Osteoblast (primary cell): ENCODE measurements around the gene SYPL2. TPM values are rescaled to one million over a fixed set of nuclear protein-coding genes. Genes with fewer than 3 reads are reported as not detected.
A peak's percentile ranks its signal among the peaks of the same experiment; 100 is the strongest.

ENCODE experiments used
- DNase-seq: peaks from one replicate; pipeline ENCODE4 v3.0.0; 2011; ENCODE audit warnings: low spot score, mixed read lengths; ENCODE audit not compliant: insufficient read length; ENCODE audit errors: missing footprints
- H2AFZ ChIP-seq: 2 replicates; pipeline ENCODE4 v1.6.0; 2011; ENCODE audit warnings: mild to moderate bottlenecking, low read length
- H3K27ac ChIP-seq: 2 replicates; pipeline ENCODE4 v1.5.1; 2011; ENCODE audit warnings: mild to moderate bottlenecking, low read depth, low read length, moderate library complexity
- H3K27me3 ChIP-seq: 2 replicates; pipeline ENCODE4 v1.6.0; 2012; ENCODE audit warnings: mild to moderate bottlenecking, control low read depth, inconsistent platforms, low read length, moderate library complexity; ENCODE audit not compliant: insufficient read depth
- H3K36me3 ChIP-seq: 2 replicates; pipeline ENCODE4 v1.5.1; 2011; ENCODE audit warnings: mild to moderate bottlenecking, low read length, control low read depth, moderate library complexity; ENCODE audit not compliant: insufficient read depth
- H3K4me1 ChIP-seq: 2 replicates; pipeline ENCODE4 v1.5.1; 2011; ENCODE audit warnings: mild to moderate bottlenecking, low read length, control low read depth, moderate library complexity; ENCODE audit not compliant: insufficient read depth
- H3K4me2 ChIP-seq: 2 replicates; pipeline ENCODE4 v1.6.0; 2011; ENCODE audit warnings: mild to moderate bottlenecking, low read length; ENCODE audit not compliant: insufficient read depth
- H3K4me3 ChIP-seq: fragments of 200-600 bp; sonication (generic); 3 replicates; pipeline ENCODE4 v1.5.1; 2012; ENCODE audit warnings: mild to moderate bottlenecking, low read length, inconsistent platforms; ENCODE audit not compliant: insufficient read depth
- H3K79me2 ChIP-seq: 2 replicates; pipeline ENCODE4 v1.6.0; 2012; ENCODE audit warnings: mild to moderate bottlenecking, low read length, control low read depth, inconsistent platforms; ENCODE audit not compliant: insufficient read depth
- H3K9me3 ChIP-seq: 2 replicates; pipeline ENCODE4 v1.5.1; 2011; ENCODE audit warnings: low read depth, low read length, control low read depth
- H4K20me1 ChIP-seq: 2 replicates; pipeline ENCODE4 v1.6.0; 2012; ENCODE audit warnings: mild to moderate bottlenecking, low read length, control low read depth; ENCODE audit not compliant: insufficient read depth
- total RNA-seq: library from RNA; depleted of rRNA; stranded (reverse); fragments of >200 nt; gene quantifications from 2 replicates; pipeline ENCODE4 v1.2.3, GENCODE V29; 2012
- TF ChIP-seq, protein P1 (sequence below): IDR thresholded peaks from 2 replicates; pipeline ENCODE4 v1.5.1; 2011; ENCODE audit warnings: mild to moderate bottlenecking, low read depth, low read length, moderate library complexity; ENCODE audit errors: extremely low read depth

SYPL2 gene
- total RNA-seq, 1 donor, result 1.8 TPM

DNA sequence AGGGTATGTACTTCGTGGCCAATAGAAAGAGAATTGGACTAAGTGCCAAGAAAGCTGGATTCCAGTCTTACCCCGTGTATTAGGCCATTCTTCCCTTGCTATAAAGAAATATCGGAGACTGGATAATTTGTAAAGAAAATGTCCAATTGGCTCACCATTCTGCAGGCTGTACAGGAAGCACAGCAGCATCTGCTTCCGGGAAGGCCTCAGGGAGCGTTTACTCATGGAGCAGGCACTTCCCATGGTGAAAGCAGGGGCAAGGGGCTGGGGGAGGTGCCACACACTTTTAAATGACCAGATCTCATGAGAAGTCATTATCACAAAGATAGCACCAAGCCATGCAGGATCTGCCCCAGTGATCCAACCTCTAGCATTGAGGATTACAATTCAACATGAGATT lies 51.0 kb downstream of the SYPL2 start:
- Histone ChIP-seq H3K27me3 (peaks cover 18% of the 10 kb centered on the region), H3K27ac (no peak overlapping the region), H3K4me3 (no peak overlapping the region), H3K79me2 (no peaks in the 10 kb centered on the region), H4K20me1 (no peaks in the 10 kb centered on the region), H3K9me3 (no peaks in the 10 kb centered on the region), H3K36me3 (no peaks in the 10 kb centered on the region), H3K4me2 (no peak overlapping the region), H3K4me1 (no peaks in the 10 kb centered on the region), H2AFZ (no peak overlapping the region)
- DNase-seq, result peak; percentile 53
- TF ChIP-seq, protein P1, sequence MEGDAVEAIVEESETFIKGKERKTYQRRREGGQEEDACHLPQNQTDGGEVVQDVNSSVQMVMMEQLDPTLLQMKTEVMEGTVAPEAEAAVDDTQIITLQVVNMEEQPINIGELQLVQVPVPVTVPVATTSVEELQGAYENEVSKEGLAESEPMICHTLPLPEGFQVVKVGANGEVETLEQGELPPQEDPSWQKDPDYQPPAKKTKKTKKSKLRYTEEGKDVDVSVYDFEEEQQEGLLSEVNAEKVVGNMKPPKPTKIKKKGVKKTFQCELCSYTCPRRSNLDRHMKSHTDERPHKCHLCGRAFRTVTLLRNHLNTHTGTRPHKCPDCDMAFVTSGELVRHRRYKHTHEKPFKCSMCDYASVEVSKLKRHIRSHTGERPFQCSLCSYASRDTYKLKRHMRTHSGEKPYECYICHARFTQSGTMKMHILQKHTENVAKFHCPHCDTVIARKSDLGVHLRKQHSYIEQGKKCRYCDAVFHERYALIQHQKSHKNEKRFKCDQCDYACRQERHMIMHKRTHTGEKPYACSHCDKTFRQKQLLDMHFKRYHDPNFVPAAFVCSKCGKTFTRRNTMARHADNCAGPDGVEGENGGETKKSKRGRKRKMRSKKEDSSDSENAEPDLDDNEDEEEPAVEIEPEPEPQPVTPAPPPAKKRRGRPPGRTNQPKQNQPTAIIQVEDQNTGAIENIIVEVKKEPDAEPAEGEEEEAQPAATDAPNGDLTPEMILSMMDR, result no peak

DNA sequence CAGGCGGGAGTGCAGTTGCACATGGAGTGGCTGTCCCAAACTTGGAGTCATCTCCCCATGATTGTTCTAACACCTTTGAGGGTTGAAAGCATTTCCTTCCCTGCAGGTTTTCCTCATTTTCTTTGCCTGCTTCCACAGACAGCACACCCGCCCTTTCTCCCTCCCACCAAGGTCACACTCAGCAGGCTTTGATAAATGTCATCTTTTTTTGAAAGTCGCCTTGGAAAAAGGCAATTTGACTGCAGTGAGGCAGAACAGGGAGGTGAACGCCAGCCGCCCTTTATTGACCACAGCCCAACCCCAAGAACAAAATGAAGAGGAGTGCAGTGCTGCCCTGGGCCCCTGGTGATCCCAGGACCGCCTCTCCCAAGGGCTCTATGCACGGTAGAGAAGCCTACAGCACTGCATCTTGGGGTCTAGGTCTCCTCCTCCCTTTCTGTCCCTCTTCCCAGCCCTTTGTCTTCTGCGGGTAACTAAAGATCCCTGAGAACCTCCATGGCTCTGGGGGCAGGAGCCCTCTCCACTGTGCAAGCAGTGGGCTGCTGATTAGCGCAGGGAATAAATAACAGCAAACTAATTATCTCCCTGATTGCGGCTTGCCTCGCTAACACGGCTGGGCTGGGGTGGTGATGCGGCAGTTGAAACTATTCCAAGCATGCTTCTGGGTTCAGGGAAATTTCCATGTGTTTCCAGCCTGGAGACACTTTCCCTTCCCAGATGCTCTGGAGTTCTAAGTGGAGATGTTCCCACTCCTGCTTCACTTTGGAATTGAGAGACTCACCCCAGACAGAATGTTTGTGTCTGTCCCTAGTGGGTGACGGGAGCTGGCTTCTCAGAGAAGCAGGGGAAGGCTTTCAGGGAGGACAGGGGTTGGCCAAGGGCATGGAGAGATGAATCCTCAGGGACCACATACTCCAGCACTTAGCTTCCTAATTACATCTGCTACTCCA lies 54.9 kb downstream of the SYPL2 start:
- DNase-seq, result peak; percentile 58
- no peaks in the 10 kb centered on the region for H4K20me1 ChIP-seq
- no peaks in the 10 kb centered on the region for H3K36me3 ChIP-seq
- no peaks in the 10 kb centered on the region for H3K79me2 ChIP-seq
- H3K4me2 ChIP-seq, result no peak overlapping the region
- no peaks in the 10 kb centered on the region for H3K4me1 ChIP-seq
- H2AFZ ChIP-seq, result no peak overlapping the region
- no peaks in the 10 kb centered on the region for H3K9me3 ChIP-seq
- no peak overlapping the region for H3K27ac ChIP-seq
- no peak overlapping the region for H3K4me3 ChIP-seq
- peaks cover 20% of the 10 kb centered on the region for H3K27me3 ChIP-seq
- TF ChIP-seq, protein P1, result no peak

DNA sequence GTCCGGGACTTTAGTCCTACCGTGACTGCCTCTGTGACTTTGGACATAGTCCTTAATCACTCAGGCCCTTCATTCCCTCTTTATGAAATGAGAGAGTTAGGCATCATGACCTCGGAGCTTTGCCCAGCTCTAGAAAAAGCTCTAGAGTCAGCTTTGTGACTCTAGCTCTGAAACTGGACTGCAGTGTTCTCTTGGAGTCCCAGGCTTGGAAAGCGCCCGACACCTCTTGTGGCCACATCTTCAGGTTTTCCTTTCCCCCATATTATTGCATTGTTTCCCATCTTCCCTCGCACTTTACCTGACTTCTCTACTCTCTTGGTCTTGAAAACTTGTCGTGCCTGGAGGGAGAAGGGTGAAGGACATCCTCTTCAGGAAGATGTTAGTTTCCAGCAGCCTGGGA lies 55.7 kb downstream of the SYPL2 start:
- no peak overlapping the region for H3K4me3 ChIP-seq
- H3K27me3 ChIP-seq, result peaks cover 20% of the 10 kb centered on the region
- no peaks in the 10 kb centered on the region for H3K9me3 ChIP-seq
- H3K4me2 ChIP-seq, result no peak overlapping the region
- DNase-seq, result no peak
- no peaks in the 10 kb centered on the region for H3K79me2 ChIP-seq
- H3K36me3 ChIP-seq, result no peaks in the 10 kb centered on the region
- H2AFZ ChIP-seq, result no peak overlapping the region
- H3K27ac ChIP-seq, result no peak overlapping the region
- TF ChIP-seq, protein P1, result no peak
- no peaks in the 10 kb centered on the region for H4K20me1 ChIP-seq
- no peaks in the 10 kb centered on the region for H3K4me1 ChIP-seq

DNA sequence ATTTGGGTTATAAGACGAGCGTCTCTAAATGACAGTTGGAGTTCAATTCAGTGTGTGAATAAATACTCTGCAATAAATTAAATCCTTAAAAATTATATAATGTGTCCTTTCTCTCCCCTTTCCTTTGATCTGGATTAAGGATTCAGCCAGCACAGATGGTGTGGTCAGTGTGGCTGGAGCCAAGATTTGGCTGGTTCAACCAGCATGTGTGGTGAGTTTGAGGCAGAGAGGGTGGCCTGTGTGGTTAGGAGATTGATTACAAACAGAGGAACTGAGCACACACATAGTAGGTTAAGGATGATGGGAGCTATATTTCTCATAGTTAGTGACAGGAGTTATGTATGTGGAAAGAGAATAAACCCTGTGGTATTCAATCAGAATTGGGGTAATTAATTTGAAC lies 57.4 kb downstream of the SYPL2 start:
- Histone ChIP-seq H3K4me1 (no peaks in the 10 kb centered on the region), H3K79me2 (no peaks in the 10 kb centered on the region), H3K9me3 (no peaks in the 10 kb centered on the region), H2AFZ (no peak overlapping the region), H3K27me3 (peaks cover 26% of the 10 kb centered on the region), H3K4me3 (no peak overlapping the region), H4K20me1 (no peaks in the 10 kb centered on the region), H3K36me3 (no peaks in the 10 kb centered on the region), H3K27ac (no peak overlapping the region), H3K4me2 (no peak overlapping the region)
- TF ChIP-seq, protein P1, result no peak
- no peak for DNase-seq
